HG03521 (cell line): ENCODE data around the gene ZNF213.
"Not testable (repeated sequence)": the region's sequence is repeated elsewhere in the genome, so short reads cannot be mapped to it uniquely, and the experiment has no call there.

ENCODE experiments used
- ATAC-seq: cut with Tn5 transposase; IDR thresholded peaks from one replicate; pipeline ENCODE4 v1.9.1; 2021; ENCODE audit warnings: mild to moderate bottlenecking, moderate library complexity; ENCODE audit not compliant: unreplicated experiment

Gene ZNF213

GRCh38 chr16:3165111-3165822, 30.4 kb downstream of the ZNF213 start:
- ATAC-seq = no peak

- ATAC-seq = no peak
Observed at GRCh38 chr16:3166505-3166886, 31.7 kb downstream of the ZNF213 start.

GRCh38 chr16:3168729-3169128, 33.9 kb downstream of the ZNF213 start:
- ATAC-seq = not testable (repeated sequence)

- ATAC-seq = no peak
Observed at GRCh38 chr16:3170440-3171180, 35.8 kb downstream of the ZNF213 start.

- no peak for ATAC-seq
Observed at GRCh38 chr16:3171181-3171854, 36.5 kb downstream of the ZNF213 start.

- no peak for ATAC-seq
Observed at GRCh38 chr16:3171855-3172593, 37.2 kb downstream of the ZNF213 start.

- no peak for ATAC-seq
Observed at GRCh38 chr16:3173892-3174617, 39.2 kb downstream of the ZNF213 start.

GRCh38 chr16:3174618-3175148, 39.9 kb downstream of the ZNF213 start:
- ATAC-seq = no peak

- no peak for ATAC-seq
Observed at GRCh38 chr16:3175157-3176093, 40.6 kb downstream of the ZNF213 start.

- no peak for ATAC-seq
Observed at GRCh38 chr16:3179651-3180050, 44.8 kb downstream of the ZNF213 start.

- ATAC-seq = no peak
Observed at GRCh38 chr16:3180445-3180878, 45.6 kb downstream of the ZNF213 start.

GRCh38 chr16:3182293-3182607, 47.4 kb downstream of the ZNF213 start:
- not testable (repeated sequence) for ATAC-seq

GRCh38 chr16:3182608-3183444, 48.0 kb downstream of the ZNF213 start:
- ATAC-seq = no peak

- ATAC-seq = no peak
Observed at GRCh38 chr16:3183445-3184139, 48.8 kb downstream of the ZNF213 start.

- ATAC-seq = no peak
Observed at GRCh38 chr16:3186946-3187690, 52.3 kb downstream of the ZNF213 start.

GRCh38 chr16:3187798-3188674, 53.2 kb downstream of the ZNF213 start, which contains the start of gene OR1F1:
OR1F1 (plus strand) TSS chr16:3188204.
- no peak for ATAC-seq
